HL-60 (cell line): ENCODE results near the gene CADM1.

Experiments
- DNase-seq, 2 experiments: peaks; one replicate each; pipeline ENCODE4 v3.0.0-alpha.2; 2010 to 2020; ENCODE audit warnings: low read depth in 1 of 2, low spot score in 1 of 2
- H3K27ac ChIP-seq: fragments of 250-450 bp; sonication (Bioruptor Pico); replicated peaks from 2 replicates; pipeline ENCODE4 v1.5.1; 2020; ENCODE audit warnings: mild to moderate bottlenecking, moderate library complexity
- H3K27me3 ChIP-seq: fragments of 250-450 bp; sonication (Bioruptor Pico); 2 replicates; pipeline ENCODE4 v1.5.1; 2021; ENCODE audit warnings: mild to moderate bottlenecking, moderate library complexity; ENCODE audit not compliant: insufficient read depth, poor library complexity, severe bottlenecking
- H3K4me3 ChIP-seq: replicated peaks from 2 replicates; pipeline ENCODE4 v1.5.1; 2011; ENCODE audit warnings: mild to moderate bottlenecking, control low read depth, low read length; ENCODE audit not compliant: insufficient read depth
- CTCF ChIP-seq: IDR thresholded peaks from one replicate; pipeline ENCODE4 v1.5.1; 2011; ENCODE audit warnings: low read length, control low read depth, inconsistent platforms; ENCODE audit not compliant: insufficient read depth
- GABPA ChIP-seq: IDR thresholded peaks from 2 replicates; pipeline ENCODE4 v1.6.1; 2012; ENCODE audit warnings: low read depth
- POLR2AphosphoS5 ChIP-seq: IDR thresholded peaks from 2 replicates; pipeline ENCODE4 v1.6.1; 2012; ENCODE audit warnings: low read depth
- REST ChIP-seq: IDR thresholded peaks from 2 replicates; pipeline ENCODE4 v1.6.1; 2012; ENCODE audit warnings: low read depth; ENCODE audit not compliant: insufficient replicate concordance
- SPI1 ChIP-seq: IDR thresholded peaks from 2 replicates; pipeline ENCODE4 v1.6.1; 2012; ENCODE audit warnings: low read depth, mild to moderate bottlenecking, borderline replicate concordance

Gene CADM1

GRCh38 chr11:115500547-115501501, 3.4 kb downstream of the CADM1 start:
- no peak for DNase-seq
- TF ChIP-seq GABPA, result no peak
- TF ChIP-seq CTCF, result no peak
- no peak for TF ChIP-seq REST
- no peak for TF ChIP-seq POLR2AphosphoS5
- TF ChIP-seq SPI1, result no peak
- Histone ChIP-seq H3K27ac (no peak overlapping the region), H3K4me3 (no peak overlapping the region), H3K27me3 (peaks cover 61% of the 10 kb centered on the region)

GRCh38 chr11:115499891-115500290, 4.3 kb downstream of the CADM1 start:
- TF ChIP-seq GABPA (no peak), SPI1 (no peak), REST (no peak), POLR2AphosphoS5 (no peak), CTCF (no peak)
- Histone ChIP-seq H3K27ac (no peak overlapping the region), H3K27me3 (peaks cover 51% of the 10 kb centered on the region), H3K4me3 (no peak overlapping the region)
- DNase-seq, result no peak

- peaks cover 46% of the 10 kb centered on the region for H3K27me3 ChIP-seq
- DNase-seq, result no peak
- TF ChIP-seq SPI1 (no peak), CTCF (no peak), GABPA (no peak), POLR2AphosphoS5 (no peak), REST (no peak)
- H3K4me3 ChIP-seq, result no peak overlapping the region
- no peak overlapping the region for H3K27ac ChIP-seq
Measured at GRCh38 chr11:115499241-115499799, 4.9 kb downstream of the CADM1 start.
